Progenitor cell of endocrine pancreas (in vitro differentiated cells): ENCODE measurements around the gene HIRA. TPM values are rescaled to one million over a fixed set of nuclear protein-coding genes. Genes with fewer than 3 reads are reported as not detected.

Experiments
- DNase-seq: peaks from one replicate; pipeline ENCODE4 v3.0.0; 2021; ENCODE audit warnings: low spot score; ENCODE audit not compliant: unreplicated experiment
- H3K27ac Mint-ChIP-seq: 2 replicates; pipeline ENCODE4 v1.8.0; 2021; ENCODE audit warnings: mild to moderate bottlenecking, moderate library complexity, mixed read lengths
- H3K27me3 Mint-ChIP-seq: 2 replicates; pipeline ENCODE4 v1.8.0; 2021; ENCODE audit warnings: mixed read lengths
- H3K36me3 Mint-ChIP-seq: 2 replicates; pipeline ENCODE4 v1.8.0; 2022; ENCODE audit warnings: mixed read lengths; ENCODE audit not compliant: insufficient read depth
- H3K4me1 Mint-ChIP-seq: 2 replicates; pipeline ENCODE4 v1.8.0; 2021; ENCODE audit warnings: low read depth, mixed read lengths
- H3K4me3 Mint-ChIP-seq: 2 replicates; pipeline ENCODE4 v1.8.0; 2021; ENCODE audit warnings: low read depth, mild to moderate bottlenecking, moderate library complexity, mixed read lengths
- H3K9me3 Mint-ChIP-seq: 2 replicates; pipeline ENCODE4 v1.8.0; 2021; ENCODE audit warnings: low read depth, mixed read lengths
- total RNA-seq: library from RNA; stranded (reverse); gene quantifications from 2 replicates; pipeline ENCODE4 v1.2.1, GENCODE V29; 2021
- TF ChIP-seq, protein P1 (sequence below): fragments of 200-600 bp; sonication (generic); IDR thresholded peaks from one replicate; pipeline ENCODE4 v1.5.0; 2021; ENCODE audit warnings: antibody characterized with exemption, mild to moderate bottlenecking; ENCODE audit not compliant: unreplicated experiment

Gene HIRA
- total RNA-seq, 1 donor from 2014 or later, result 45.3 TPM

DNA sequence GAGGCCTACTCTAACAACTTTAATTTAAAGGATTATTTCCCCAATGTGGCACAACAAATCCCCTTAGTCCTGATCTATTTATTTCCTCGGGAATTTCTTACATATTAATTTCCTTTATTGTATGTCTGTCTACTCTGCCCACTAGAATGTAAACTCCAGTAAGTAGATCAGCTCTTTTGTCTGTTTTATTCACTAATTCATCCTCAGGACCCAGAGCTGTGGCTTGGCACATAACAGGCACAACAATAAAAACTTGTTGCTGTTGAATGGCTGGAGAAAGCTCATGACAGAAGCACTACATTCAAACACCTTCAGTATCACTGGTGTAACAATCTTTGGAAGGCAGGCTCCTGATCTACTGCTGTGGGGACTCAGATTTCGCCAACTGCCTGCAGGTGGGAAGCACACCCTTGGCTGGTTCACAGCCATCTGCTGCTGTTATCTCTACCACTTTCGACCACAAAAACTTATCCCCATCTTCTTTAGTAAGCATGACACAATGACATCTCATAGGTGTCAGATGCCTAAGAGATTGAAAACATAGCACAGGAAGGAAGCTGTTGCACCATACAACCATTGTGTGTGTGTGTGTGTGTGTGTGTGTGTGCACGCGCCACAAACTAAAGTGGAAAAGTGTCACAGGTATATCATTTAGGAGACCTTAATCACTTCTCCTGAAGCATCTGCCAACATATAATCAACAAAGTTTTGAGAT lies 11.9 kb downstream of the HIRA start:
- TF ChIP-seq, protein P1, sequence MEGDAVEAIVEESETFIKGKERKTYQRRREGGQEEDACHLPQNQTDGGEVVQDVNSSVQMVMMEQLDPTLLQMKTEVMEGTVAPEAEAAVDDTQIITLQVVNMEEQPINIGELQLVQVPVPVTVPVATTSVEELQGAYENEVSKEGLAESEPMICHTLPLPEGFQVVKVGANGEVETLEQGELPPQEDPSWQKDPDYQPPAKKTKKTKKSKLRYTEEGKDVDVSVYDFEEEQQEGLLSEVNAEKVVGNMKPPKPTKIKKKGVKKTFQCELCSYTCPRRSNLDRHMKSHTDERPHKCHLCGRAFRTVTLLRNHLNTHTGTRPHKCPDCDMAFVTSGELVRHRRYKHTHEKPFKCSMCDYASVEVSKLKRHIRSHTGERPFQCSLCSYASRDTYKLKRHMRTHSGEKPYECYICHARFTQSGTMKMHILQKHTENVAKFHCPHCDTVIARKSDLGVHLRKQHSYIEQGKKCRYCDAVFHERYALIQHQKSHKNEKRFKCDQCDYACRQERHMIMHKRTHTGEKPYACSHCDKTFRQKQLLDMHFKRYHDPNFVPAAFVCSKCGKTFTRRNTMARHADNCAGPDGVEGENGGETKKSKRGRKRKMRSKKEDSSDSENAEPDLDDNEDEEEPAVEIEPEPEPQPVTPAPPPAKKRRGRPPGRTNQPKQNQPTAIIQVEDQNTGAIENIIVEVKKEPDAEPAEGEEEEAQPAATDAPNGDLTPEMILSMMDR, result no peak
- no peaks in the 10 kb centered on the region for H3K27me3 Mint-ChIP-seq
- H3K36me3 Mint-ChIP-seq, result peaks cover 8% of the 10 kb centered on the region
- peaks cover 2% of the 10 kb centered on the region for H3K4me1 Mint-ChIP-seq
- H3K4me3 Mint-ChIP-seq, result no peak overlapping the region
- DNase-seq, result no peak
- H3K27ac Mint-ChIP-seq, result no peak overlapping the region
- peaks cover 3% of the 10 kb centered on the region for H3K9me3 Mint-ChIP-seq

DNA sequence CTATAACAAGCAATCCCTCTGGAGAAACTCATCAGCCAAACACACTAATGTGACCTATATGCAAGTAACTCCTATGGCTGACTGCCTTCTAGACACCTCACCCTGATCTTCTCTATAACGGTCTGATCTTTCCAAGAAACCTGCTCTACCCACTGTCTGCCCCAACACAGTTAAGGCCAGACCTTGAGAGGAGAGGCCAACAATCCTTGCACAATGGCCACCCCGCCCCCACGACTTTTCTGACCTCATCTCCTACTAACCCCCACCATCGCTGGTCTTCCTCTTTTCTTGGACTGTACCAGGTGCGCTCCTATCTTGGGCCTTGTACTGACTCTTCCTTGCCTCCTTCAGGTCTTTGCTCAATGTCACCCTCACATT lies 12.5 kb downstream of the HIRA start:
- Mint-ChIP-seq H3K4me3 (no peak overlapping the region), H3K9me3 (peaks cover 3% of the 10 kb centered on the region), H3K36me3 (peaks cover 8% of the 10 kb centered on the region), H3K27ac (no peak overlapping the region), H3K4me1 (peaks cover 2% of the 10 kb centered on the region), H3K27me3 (no peaks in the 10 kb centered on the region)
- TF ChIP-seq, protein P1, result no peak
- DNase-seq, result no peak

DNA sequence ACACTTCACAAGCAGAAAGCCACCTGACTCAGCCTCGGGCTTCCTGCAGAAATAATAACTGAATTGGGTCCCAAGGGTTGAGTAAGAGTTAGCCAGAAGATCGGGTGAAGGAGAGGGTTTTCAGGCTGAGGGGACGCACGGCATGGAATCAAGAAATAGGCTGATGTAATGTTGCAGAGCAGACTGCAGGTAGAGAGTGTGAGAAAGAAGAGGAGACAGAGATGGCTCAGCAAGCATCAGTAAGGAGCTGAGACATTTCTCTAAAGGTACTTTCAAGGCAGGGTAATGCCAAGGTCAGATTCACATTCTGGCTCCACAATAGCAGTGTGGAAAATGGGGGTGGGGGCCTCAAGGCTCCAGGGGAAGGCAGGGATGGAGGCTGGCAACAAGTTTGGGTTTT lies 18.6 kb downstream of the HIRA start:
- no peak overlapping the region for H3K4me3 Mint-ChIP-seq
- no peaks in the 10 kb centered on the region for H3K27me3 Mint-ChIP-seq
- no peaks in the 10 kb centered on the region for H3K4me1 Mint-ChIP-seq
- no peak overlapping the region for H3K27ac Mint-ChIP-seq
- DNase-seq, result no peak
- TF ChIP-seq, protein P1, result no peak
- H3K36me3 Mint-ChIP-seq, result peaks cover 8% of the 10 kb centered on the region
- H3K9me3 Mint-ChIP-seq, result peaks cover 3% of the 10 kb centered on the region

DNA sequence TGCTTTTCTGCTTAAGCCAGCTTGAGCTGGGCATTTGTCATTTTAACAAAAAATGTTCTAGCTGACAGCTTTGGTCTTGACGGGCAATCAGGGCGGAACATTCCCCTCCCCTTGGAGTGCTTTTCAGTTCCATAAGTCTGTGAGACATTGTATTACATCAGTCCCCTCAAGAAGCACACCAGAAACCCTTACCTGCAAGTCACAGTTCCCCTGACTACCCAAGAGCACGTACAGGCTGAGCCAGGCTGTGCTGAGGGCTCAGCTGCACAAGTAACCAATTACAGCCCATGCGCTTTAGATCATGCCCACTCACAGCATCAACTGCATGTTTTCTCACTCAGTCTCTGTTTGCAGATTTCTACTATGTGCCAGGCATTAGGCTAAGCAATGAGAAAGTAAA lies 19.1 kb downstream of the HIRA start:
- no peak for DNase-seq
- H3K27me3 Mint-ChIP-seq, result no peaks in the 10 kb centered on the region
- no peaks in the 10 kb centered on the region for H3K4me1 Mint-ChIP-seq
- H3K36me3 Mint-ChIP-seq, result peaks cover 8% of the 10 kb centered on the region
- H3K4me3 Mint-ChIP-seq, result no peak overlapping the region
- TF ChIP-seq, protein P1, result no peak
- H3K9me3 Mint-ChIP-seq, result no peaks in the 10 kb centered on the region
- H3K27ac Mint-ChIP-seq, result no peak overlapping the region

DNA sequence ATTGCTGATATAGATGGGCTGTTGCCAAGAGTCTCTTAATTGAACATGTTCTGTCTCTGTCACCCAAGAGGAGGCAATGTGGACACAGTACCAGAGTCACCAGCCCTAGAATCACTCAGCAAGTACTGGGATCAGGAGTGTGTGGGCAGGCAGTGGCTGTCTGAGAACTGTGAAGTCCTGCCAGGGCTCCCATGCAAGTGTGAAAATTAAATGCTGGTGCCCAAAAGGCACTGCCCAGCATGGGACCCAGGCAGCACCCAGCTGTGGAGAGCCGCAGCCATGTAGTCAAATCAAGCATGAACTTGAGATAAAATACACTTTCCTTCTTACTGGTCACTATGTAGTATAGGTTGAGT lies 19.9 kb downstream of the HIRA start:
- peaks cover 5% of the 10 kb centered on the region for H3K36me3 Mint-ChIP-seq

More for the DNA sequence above, 19.9 kb downstream of the HIRA start:
- no peak for DNase-seq
- H3K27ac Mint-ChIP-seq, result no peak overlapping the region
- TF ChIP-seq, protein P1, result no peak
- H3K4me1 Mint-ChIP-seq, result no peaks in the 10 kb centered on the region
- H3K4me3 Mint-ChIP-seq, result no peak overlapping the region
- no peaks in the 10 kb centered on the region for H3K9me3 Mint-ChIP-seq
- H3K27me3 Mint-ChIP-seq, result no peaks in the 10 kb centered on the region
